ENCODE data around the gene GAP43.

GAP43 gene

GRCh38 chr3:115623044-115623868 is at the start of gene GAP43:
Gene GAP43, plus strand, starts transcription at chr3:115623510. Its CDS starts 180 bp downstream, at chr3:115623690.
- DNase-seq (ENCODE audit: low spot score): no peak

- DNase-seq (ENCODE audit: low spot score): no peak
Observed at GRCh38 chr3:115576325-115576875, 46.9 kb upstream of the GAP43 start.

GRCh38 chr3:115577000-115577399 is 46.3 kb upstream of the GAP43 start:
- DNase-seq (ENCODE audit: low spot score): no peak

- no peak for DNase-seq (ENCODE audit: low spot score)
Observed at GRCh38 chr3:115578331-115578730, 45.0 kb upstream of the GAP43 start.

- no peak for DNase-seq (ENCODE audit: low spot score)
Observed at GRCh38 chr3:115580566-115580965, 42.7 kb upstream of the GAP43 start.

GRCh38 chr3:115581362-115582135 is 41.8 kb upstream of the GAP43 start:
- no peak for DNase-seq (ENCODE audit: low spot score)

- no peak for DNase-seq (ENCODE audit: low spot score)
Observed at GRCh38 chr3:115588201-115589115, 34.9 kb upstream of the GAP43 start.

GRCh38 chr3:115590873-115591272 is 32.4 kb upstream of the GAP43 start:
- no peak for DNase-seq (ENCODE audit: low spot score)

GRCh38 chr3:115595611-115596275 is 27.6 kb upstream of the GAP43 start:
- no peak for DNase-seq (ENCODE audit: low spot score)

GRCh38 chr3:115598216-115598615 is 25.1 kb upstream of the GAP43 start:
- no peak for DNase-seq (ENCODE audit: low spot score)

- DNase-seq (ENCODE audit: low spot score): no peak
Observed at GRCh38 chr3:115602194-115602593, 21.1 kb upstream of the GAP43 start.

GRCh38 chr3:115611630-115612029 is 11.7 kb upstream of the GAP43 start:
- DNase-seq (ENCODE audit: low spot score): no peak

GRCh38 chr3:115615001-115615814 is 8.1 kb upstream of the GAP43 start:
- no peak for DNase-seq (ENCODE audit: low spot score)

- DNase-seq (ENCODE audit: low spot score): no peak
Observed at GRCh38 chr3:115616461-115616860, 6.8 kb upstream of the GAP43 start.

- DNase-seq (ENCODE audit: low spot score): no peak
Observed at GRCh38 chr3:115617591-115617990, 5.7 kb upstream of the GAP43 start.

- DNase-seq (ENCODE audit: low spot score): no peak
Observed at GRCh38 chr3:115624029-115624741, 875 bp downstream of the GAP43 start.

- no peak for DNase-seq (ENCODE audit: low spot score)
Observed at GRCh38 chr3:115624901-115625300, 1.6 kb downstream of the GAP43 start.

- no peak for DNase-seq (ENCODE audit: low spot score)
Observed at GRCh38 chr3:115626006-115626409, 2.7 kb downstream of the GAP43 start.

GRCh38 chr3:115626721-115627120 is 3.4 kb downstream of the GAP43 start:
- no peak for DNase-seq (ENCODE audit: low spot score)

All from NAMALWA (cell line).